ENCODE measurements around the gene LARP4B. TPM values are rescaled to one million over a fixed set of nuclear protein-coding genes. Genes with fewer than 3 reads are reported as not detected.

The LARP4B gene
- total RNA-seq, 1 donor from 2014 or later: 101 TPM

- Mint-ChIP-seq H3K4me1 (ENCODE audit: low read depth, unreplicated experiment) (peaks cover 14% of the 10 kb centered on the region), H3K27me3 (ENCODE audit: low read depth, unreplicated experiment) (peaks cover 17% of the 10 kb centered on the region), H3K27ac (ENCODE audit: unreplicated experiment) (no peak overlapping the region), H3K9me3 (ENCODE audit: unreplicated experiment) (peaks cover 10% of the 10 kb centered on the region), H3K36me3 (ENCODE audit: low read depth, unreplicated experiment) (peaks cover 7% of the 10 kb centered on the region), H3K4me3 (ENCODE audit: unreplicated experiment) (no peak overlapping the region)
- Histone ChIP-seq H3K27ac (ENCODE audit: low read depth, low read length) (no peak overlapping the region), H3K4me1 (ENCODE audit: insufficient read depth, low read length) (no peaks in the 10 kb centered on the region), H3K4me2 (ENCODE audit: low read length) (no peak overlapping the region), H3K9ac (ENCODE audit: low read length) (no peak overlapping the region), H3K9me3 (ENCODE audit: insufficient read depth, low read depth, low read length) (no peaks in the 10 kb centered on the region), H4K20me1 (ENCODE audit: insufficient read depth, low read length) (no peaks in the 10 kb centered on the region), H2AFZ (ENCODE audit: low read depth, low read length) (no peak overlapping the region), H3K4me3 (ENCODE audit: insufficient read depth, low read depth, low read length) (no peak overlapping the region), H3K79me2 (ENCODE audit: insufficient read depth, low read length) (no peaks in the 10 kb centered on the region), H3K36me3 (ENCODE audit: insufficient read depth, low read length) (no peaks in the 10 kb centered on the region), H3K27me3 (ENCODE audit: insufficient read depth, low read length) (no peaks in the 10 kb centered on the region)
- FAIRE-seq (no peak), DNase-seq (ENCODE audit: low read depth) (no peak)
- TF ChIP-seq CTCF (IDR thresholded peaks at IDR 0.05; ENCODE audit: insufficient read depth, low read depth, low read length): no peak
- no peak for TF ChIP-seq EZH2 (IDR thresholded peaks at IDR 0.05; ENCODE audit: insufficient read depth, low read length)
Measured at GRCh38 chr10:969473-970150, 38.1 kb upstream of the LARP4B start.

GRCh38 chr10:968546-969199 is 37.2 kb upstream of the LARP4B start:
- peaks cover 10% of the 10 kb centered on the region for H3K9me3 Mint-ChIP-seq (ENCODE audit: unreplicated experiment)
- no peak for FAIRE-seq
- no peak overlapping the region for H3K27ac ChIP-seq (ENCODE audit: low read depth, low read length)

More at GRCh38 chr10:968546-969199, 37.2 kb upstream of the LARP4B start:
- no peak overlapping the region for H3K4me3 ChIP-seq (ENCODE audit: insufficient read depth, low read depth, low read length)
- H3K27me3 ChIP-seq (ENCODE audit: insufficient read depth, low read length): no peaks in the 10 kb centered on the region
- peak overlapping the region; percentile 13 for H3K27ac Mint-ChIP-seq (ENCODE audit: unreplicated experiment)
- no peaks in the 10 kb centered on the region for H3K9me3 ChIP-seq (ENCODE audit: insufficient read depth, low read depth, low read length)
- H3K4me1 Mint-ChIP-seq (ENCODE audit: low read depth, unreplicated experiment): peaks cover 8% of the 10 kb centered on the region
- peaks cover 7% of the 10 kb centered on the region for H3K36me3 Mint-ChIP-seq (ENCODE audit: low read depth, unreplicated experiment)
- no peaks in the 10 kb centered on the region for H4K20me1 ChIP-seq (ENCODE audit: insufficient read depth, low read length)
- no peaks in the 10 kb centered on the region for H3K36me3 ChIP-seq (ENCODE audit: insufficient read depth, low read length)
- H3K4me3 Mint-ChIP-seq (ENCODE audit: unreplicated experiment): no peak overlapping the region
- peak; percentile 37 for DNase-seq (ENCODE audit: low read depth)
- H3K27me3 Mint-ChIP-seq (ENCODE audit: low read depth, unreplicated experiment): peaks cover 17% of the 10 kb centered on the region
- H3K9ac ChIP-seq (ENCODE audit: low read length): no peak overlapping the region
- H2AFZ ChIP-seq (ENCODE audit: low read depth, low read length): no peak overlapping the region
- no peaks in the 10 kb centered on the region for H3K4me1 ChIP-seq (ENCODE audit: insufficient read depth, low read length)
- no peak overlapping the region for H3K4me2 ChIP-seq (ENCODE audit: low read length)
- no peaks in the 10 kb centered on the region for H3K79me2 ChIP-seq (ENCODE audit: insufficient read depth, low read length)
- TF ChIP-seq EZH2 (IDR thresholded peaks at IDR 0.05; ENCODE audit: insufficient read depth, low read length) (no peak), CTCF (IDR thresholded peaks at IDR 0.05; ENCODE audit: insufficient read depth, low read depth, low read length) (no peak)

Data from astrocyte (in vitro differentiated cells and primary cell).